GM18868 (cell line): ENCODE measurements around the gene RPL28.

Experiments used
- ATAC-seq: cut with Tn5 transposase; IDR thresholded peaks from one replicate; pipeline ENCODE4 v1.9.1; 2021; ENCODE audit warnings: mild to moderate bottlenecking, moderate library complexity; ENCODE audit not compliant: unreplicated experiment

RPL28 gene

GRCh38 chr19:55385724-55386492, at the start of gene RPL28:
Gene RPL28 (plus strand): TSS chr19:55385932. CDS start chr19:55386358, 426 bp downstream.
- ATAC-seq, result peak; percentile 69

GRCh38 chr19:55336101-55336500, 49.6 kb upstream of the RPL28 start:
- no peak for ATAC-seq

- peak; percentile 83 for ATAC-seq
Measured at GRCh38 chr19:55339105-55339888, 46.4 kb upstream of the RPL28 start, which contains the start of gene KMT5C. Gene KMT5C (plus strand): TSS chr19:55339876. CDS start chr19:55341937, 2,061 bp downstream.

- ATAC-seq, result no peak
Measured at GRCh38 chr19:55339889-55340783, 45.6 kb upstream of the RPL28 start.

- ATAC-seq, result no peak
Measured at GRCh38 chr19:55340784-55341147, 45.0 kb upstream of the RPL28 start.

GRCh38 chr19:55341171-55341588, 44.6 kb upstream of the RPL28 start:
- ATAC-seq, result no peak

GRCh38 chr19:55341595-55342531, 43.9 kb upstream of the RPL28 start:
- ATAC-seq, result no peak

GRCh38 chr19:55344444-55344843, 41.3 kb upstream of the RPL28 start:
- ATAC-seq, result no peak

GRCh38 chr19:55345101-55345817, 40.5 kb upstream of the RPL28 start:
- no peak for ATAC-seq

- no peak for ATAC-seq
Measured at GRCh38 chr19:55345818-55346724, 39.7 kb upstream of the RPL28 start.

GRCh38 chr19:55346725-55347441, 38.8 kb upstream of the RPL28 start:
- ATAC-seq, result no peak

- ATAC-seq, result no peak
Measured at GRCh38 chr19:55347442-55348009, 38.2 kb upstream of the RPL28 start.

- ATAC-seq, result no peak
Measured at GRCh38 chr19:55348317-55349034, 37.3 kb upstream of the RPL28 start.

GRCh38 chr19:55350620-55351315, 35.0 kb upstream of the RPL28 start:
- no peak for ATAC-seq

GRCh38 chr19:55352040-55352439, 33.7 kb upstream of the RPL28 start:
- no peak for ATAC-seq

- no peak for ATAC-seq
Measured at GRCh38 chr19:55352549-55353145, 33.1 kb upstream of the RPL28 start.
